ENCODE measurements around the gene OST4. TPM values are rescaled to one million over a fixed set of nuclear protein-coding genes. Genes with fewer than 3 reads are reported as not detected.
"Not testable (repeated sequence)": the region's sequence is repeated elsewhere in the genome, so short reads cannot be mapped to it uniquely, and the experiment has no call there.

OST4 gene
- total RNA-seq, 1 donor from 2014 or later, result 243 TPM

GRCh38 chr2:27077231-27077630, 5.8 kb upstream of the OST4 start:
- POLR2A ChIA-PET, result interaction anchor here (0.6 to 0.7 kb wide), 2 partner anchors 26 to 292 kb away, joined by 3 to 7 read pairs; no protein-coding TSS in a partner anchor
- TF ChIP-seq CTCF (IDR thresholded peaks at IDR 0.05), result no peak
- Mint-ChIP-seq H3K27ac (peak overlapping the region; percentile 41), H3K36me3 (ENCODE audit: low read depth) (no peaks in the 10 kb centered on the region), H3K27me3 (no peaks in the 10 kb centered on the region), H3K4me1 (peaks cover 50% of the 10 kb centered on the region), H3K4me3 (no peak overlapping the region), H3K9me3 (no peaks in the 10 kb centered on the region)
- CTCF ChIA-PET, result no interaction called here
- DNase-seq, result no peak
- intact Hi-C loops (cut with micrococcal nuclease), result no loop called here
- ATAC-seq (ENCODE audit: low read depth), result no peak

DNA sequence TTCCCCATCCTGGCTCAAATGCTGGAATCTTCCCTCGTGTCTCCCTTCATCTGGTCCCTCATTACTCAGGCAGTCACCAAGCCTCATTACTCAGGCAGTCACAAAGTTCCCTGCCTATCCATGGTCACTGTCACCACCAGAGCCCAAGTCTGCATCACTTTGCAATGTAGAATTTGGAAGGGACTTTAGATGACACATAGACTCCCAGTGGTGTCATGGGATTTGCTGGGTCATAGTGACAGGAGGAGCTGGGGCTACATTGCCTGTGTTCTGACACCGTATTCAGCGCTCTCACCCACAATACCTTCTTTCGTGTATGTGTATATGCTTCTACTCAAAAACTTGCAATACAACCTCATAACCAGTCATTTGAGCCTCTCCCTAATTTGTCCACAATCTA, 4.9 kb upstream of the OST4 start:
- TF ChIP-seq CTCF (IDR thresholded peaks at IDR 0.05), result no peak
- H3K27me3 Mint-ChIP-seq, result no peaks in the 10 kb centered on the region
- no peak overlapping the region for H3K4me3 Mint-ChIP-seq
- no peaks in the 10 kb centered on the region for H3K36me3 Mint-ChIP-seq (ENCODE audit: low read depth)
- ChIA-PET POLR2A (interaction anchor here (0.7 kb wide), 1 partner anchor 25 kb away, joined by 3 read pairs; no protein-coding TSS in a partner anchor), CTCF (no interaction called here)
- H3K9me3 Mint-ChIP-seq, result no peaks in the 10 kb centered on the region
- ATAC-seq (ENCODE audit: low read depth) (no peak), DNase-seq (no peak)
- intact Hi-C loops (cut with micrococcal nuclease), result no loop called here
- H3K27ac Mint-ChIP-seq, result peak overlapping the region; percentile 67
- peaks cover 48% of the 10 kb centered on the region for H3K4me1 Mint-ChIP-seq

DNA sequence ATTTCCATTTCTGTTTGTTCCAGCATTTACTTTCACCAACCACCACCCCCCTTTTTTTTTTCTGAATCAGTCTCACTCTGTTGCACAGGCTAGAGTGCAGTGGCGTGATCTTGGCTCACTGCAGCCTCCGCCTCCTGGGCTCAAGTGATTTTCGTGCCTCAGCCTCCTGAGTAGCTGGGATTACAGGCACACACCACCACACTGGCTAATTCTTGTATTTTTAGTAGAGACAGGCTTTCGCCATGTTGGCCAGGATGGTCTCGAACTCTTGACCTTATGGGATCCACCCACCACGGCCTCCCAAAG, 4.1 kb upstream of the OST4 start:
- H3K36me3 Mint-ChIP-seq (ENCODE audit: low read depth); DNase-seq; CTCF ChIA-PET; H3K27me3 Mint-ChIP-seq; H3K9me3 Mint-ChIP-seq; intact Hi-C loops (cut with micrococcal nuclease); ATAC-seq (ENCODE audit: low read depth): not testable (repeated sequence)
- Mint-ChIP-seq H3K4me1 (peaks cover 50% of the 10 kb centered on the region), H3K4me3 (peak overlapping the region; percentile 25), H3K27ac (peak overlapping the region; percentile 73)
- POLR2A ChIA-PET, result interaction anchor here (0.6 to 13.9 kb wide), 4 partner anchors 8 to 302 kb away, joined by 3 to 204 read pairs (median 4); partner anchors contain the start of gene AGBL5

DNA sequence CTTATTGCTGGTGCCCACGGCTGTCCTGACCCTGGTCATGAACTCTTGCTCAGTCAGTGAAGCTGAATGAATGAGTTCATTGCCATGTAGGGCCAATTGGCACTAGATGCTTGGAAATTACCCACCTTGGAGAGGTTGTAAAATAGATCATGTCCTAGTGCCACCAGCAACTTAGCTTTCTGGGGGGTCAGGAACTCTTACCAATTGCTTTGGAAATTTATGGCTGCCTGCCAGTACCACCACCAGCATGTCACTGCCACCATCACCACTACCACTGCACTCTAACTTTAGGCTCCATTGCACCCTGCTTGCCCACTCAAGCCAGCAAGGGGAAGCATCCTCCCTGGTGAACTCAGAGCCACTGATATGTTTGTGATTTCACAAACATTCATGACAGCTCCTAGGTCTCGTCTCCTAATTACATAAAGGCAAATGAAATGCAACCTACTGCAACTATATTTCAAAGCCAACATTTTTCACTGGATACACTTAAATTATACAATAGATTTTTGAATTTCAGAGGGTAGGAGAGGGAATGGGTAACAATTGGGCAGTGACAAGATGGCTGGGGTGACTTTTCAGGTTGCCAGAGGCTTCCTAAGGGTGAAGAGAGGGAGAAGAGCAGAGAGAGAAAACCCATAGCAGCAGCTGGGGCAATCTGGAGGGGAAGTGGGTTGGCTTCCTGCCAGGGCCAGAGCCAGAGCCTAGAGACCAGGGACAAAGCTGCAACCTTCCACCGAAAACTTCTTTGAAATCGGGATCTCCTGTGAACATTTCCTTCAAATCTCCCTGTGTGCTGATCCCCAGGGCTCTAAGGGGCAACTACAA, 3.5 kb upstream of the OST4 start:
- Mint-ChIP-seq H3K27ac (peak overlapping the region; percentile 73), H3K36me3 (ENCODE audit: low read depth) (peaks cover 6% of the 10 kb centered on the region), H3K9me3 (no peaks in the 10 kb centered on the region), H3K27me3 (no peaks in the 10 kb centered on the region), H3K4me1 (peaks cover 55% of the 10 kb centered on the region), H3K4me3 (peak overlapping the region; percentile 25)
- DNase-seq (no peak), ATAC-seq (ENCODE audit: low read depth) (no peak)
- intact Hi-C loops (cut with micrococcal nuclease), result no loop called here
- ChIA-PET POLR2A (interaction anchor here (0.6 to 13.9 kb wide), 4 partner anchors 9 to 239 kb away, joined by 3 to 204 read pairs (median 9); partner anchors contain the start of gene AGBL5), CTCF (no interaction called here)
- no peak for TF ChIP-seq CTCF (IDR thresholded peaks at IDR 0.05)

GRCh38 chr2:27073782-27074181, 2.3 kb upstream of the OST4 start:
- peaks cover 67% of the 10 kb centered on the region for H3K4me1 Mint-ChIP-seq
- ChIA-PET POLR2A (interaction anchor here (1.1 to 13.9 kb wide), 3 partner anchors 9 to 138 kb away, joined by 4 to 204 read pairs (median 4); partner anchors contain the start of genes AGBL5, ATRAID and SLC5A6), CTCF (no interaction called here)
- H3K36me3 Mint-ChIP-seq (ENCODE audit: low read depth), result peaks cover 18% of the 10 kb centered on the region
- ATAC-seq (ENCODE audit: low read depth) (no peak), DNase-seq (no peak)
- no peaks in the 10 kb centered on the region for H3K27me3 Mint-ChIP-seq
- TF ChIP-seq CTCF (IDR thresholded peaks at IDR 0.05), result no peak
- no peak overlapping the region for H3K4me3 Mint-ChIP-seq
- intact Hi-C loops (cut with micrococcal nuclease), result no loop called here
- no peak overlapping the region for H3K27ac Mint-ChIP-seq
- no peaks in the 10 kb centered on the region for H3K9me3 Mint-ChIP-seq
